HepG2 (cell line): ENCODE measurements around the gene SLC2A13.

Source experiments
- FOXK2 ChIP-seq: fragments of 450-650 bp; IDR thresholded peaks from 2 replicates; pipeline ENCODE4 v1.6.1; 2016
- NFATC3 ChIP-seq: sonication (generic); formaldehyde crosslinking; IDR thresholded peaks from 2 replicates; pipeline ENCODE4 v1.5.1; 2020; ENCODE audit warnings: mild to moderate bottlenecking, missing genetic modification reagents
- POGZ ChIP-seq: sonication (generic); formaldehyde crosslinking; IDR thresholded peaks from 2 replicates; pipeline ENCODE4 v1.4.0; 2020; ENCODE audit warnings: mild to moderate bottlenecking, missing genetic modification reagents
- POLR2A ChIP-seq, 2 experiments: IDR thresholded peaks; 2 replicates each; pipeline ENCODE4 v1.6.1; 2011; ENCODE audit warnings: low read depth in 2 of 2, low read length in 2 of 2, mild to moderate bottlenecking in 1 of 2, moderate library complexity in 1 of 2; ENCODE audit not compliant: insufficient read depth in 1 of 2
- RERE ChIP-seq: IDR thresholded peaks from 2 replicates; pipeline ENCODE4 v1.6.1; 2016; ENCODE audit warnings: low read depth, missing genetic modification reagents, missing compliant biosample characterization
- REST ChIP-seq, 2 experiments: IDR thresholded peaks; 2 replicates each; pipeline ENCODE4 v1.6.1; 2011 to 2012; ENCODE audit warnings: low read length in 2 of 2, borderline replicate concordance in 1 of 2, low read depth in 1 of 2, mild to moderate bottlenecking in 1 of 2, moderate library complexity in 1 of 2
- ZFP91 ChIP-seq: sonication (generic); formaldehyde crosslinking; IDR thresholded peaks from 2 replicates; pipeline ENCODE4 v1.9.0; 2022; ENCODE audit warnings: missing genetic modification reagents, mild to moderate bottlenecking, borderline replicate concordance
- ZNF121 ChIP-seq: sonication (generic); formaldehyde crosslinking; IDR thresholded peaks from 2 replicates; pipeline ENCODE4 v1.5.0; 2020; ENCODE audit warnings: mild to moderate bottlenecking, missing genetic modification reagents
- ZNF503 ChIP-seq: sonication (generic); formaldehyde crosslinking; IDR thresholded peaks from 2 replicates; pipeline ENCODE4 v1.4.0; 2020; ENCODE audit warnings: missing genetic modification reagents
- ZNF510 ChIP-seq: sonication (generic); formaldehyde crosslinking; IDR thresholded peaks from 2 replicates; pipeline ENCODE4 v1.4.0; 2020; ENCODE audit warnings: low read depth, mild to moderate bottlenecking, missing genetic modification reagents
- ZNF691 ChIP-seq: sonication (generic); formaldehyde crosslinking; IDR thresholded peaks from 2 replicates; pipeline ENCODE4 v1.4.0; 2020; ENCODE audit warnings: missing genetic modification reagents, low read depth, mild to moderate bottlenecking, borderline replicate concordance

GRCh38 chr12:39972119-39972518, 133.8 kb downstream of the SLC2A13 start:
- TF ChIP-seq POLR2A (IDR thresholded peaks at IDR 0.05; ENCODE audit: insufficient read depth in 1 of 2, low read depth in 2 of 2, low read length in 2 of 2) (no peak), ZNF510 (CRISPR knock-in tag) (no peak), ZFP91 (CRISPR knock-in tag) (no peak), FOXK2 (no peak), ZNF121 (CRISPR knock-in tag) (no peak), RERE (CRISPR knock-in tag) (no peak), POGZ (CRISPR knock-in tag) (no peak), REST (IDR thresholded peaks at IDR 0.05; ENCODE audit: borderline replicate concordance in 1 of 2, low read depth in 1 of 2, low read length in 2 of 2) (no peak), NFATC3 (CRISPR knock-in tag) (no peak), ZNF691 (CRISPR knock-in tag) (no peak), ZNF503 (no peak)
